Hematopoietic multipotent progenitor cell treated with erythropoietin and hydrocortisone succinate and interleukin-3 and kit ligand, for 8 days (in vitro differentiated cells): ENCODE measurements around the gene MROH2A.
"Not testable (repeated sequence)": the region's sequence is repeated elsewhere in the genome, so short reads cannot be mapped to it uniquely, and the experiment has no call there.

Experiments used
- DNase-seq: peaks from one replicate; pipeline ENCODE4 v3.0.0-alpha.2; 2015

MROH2A gene, protein sequence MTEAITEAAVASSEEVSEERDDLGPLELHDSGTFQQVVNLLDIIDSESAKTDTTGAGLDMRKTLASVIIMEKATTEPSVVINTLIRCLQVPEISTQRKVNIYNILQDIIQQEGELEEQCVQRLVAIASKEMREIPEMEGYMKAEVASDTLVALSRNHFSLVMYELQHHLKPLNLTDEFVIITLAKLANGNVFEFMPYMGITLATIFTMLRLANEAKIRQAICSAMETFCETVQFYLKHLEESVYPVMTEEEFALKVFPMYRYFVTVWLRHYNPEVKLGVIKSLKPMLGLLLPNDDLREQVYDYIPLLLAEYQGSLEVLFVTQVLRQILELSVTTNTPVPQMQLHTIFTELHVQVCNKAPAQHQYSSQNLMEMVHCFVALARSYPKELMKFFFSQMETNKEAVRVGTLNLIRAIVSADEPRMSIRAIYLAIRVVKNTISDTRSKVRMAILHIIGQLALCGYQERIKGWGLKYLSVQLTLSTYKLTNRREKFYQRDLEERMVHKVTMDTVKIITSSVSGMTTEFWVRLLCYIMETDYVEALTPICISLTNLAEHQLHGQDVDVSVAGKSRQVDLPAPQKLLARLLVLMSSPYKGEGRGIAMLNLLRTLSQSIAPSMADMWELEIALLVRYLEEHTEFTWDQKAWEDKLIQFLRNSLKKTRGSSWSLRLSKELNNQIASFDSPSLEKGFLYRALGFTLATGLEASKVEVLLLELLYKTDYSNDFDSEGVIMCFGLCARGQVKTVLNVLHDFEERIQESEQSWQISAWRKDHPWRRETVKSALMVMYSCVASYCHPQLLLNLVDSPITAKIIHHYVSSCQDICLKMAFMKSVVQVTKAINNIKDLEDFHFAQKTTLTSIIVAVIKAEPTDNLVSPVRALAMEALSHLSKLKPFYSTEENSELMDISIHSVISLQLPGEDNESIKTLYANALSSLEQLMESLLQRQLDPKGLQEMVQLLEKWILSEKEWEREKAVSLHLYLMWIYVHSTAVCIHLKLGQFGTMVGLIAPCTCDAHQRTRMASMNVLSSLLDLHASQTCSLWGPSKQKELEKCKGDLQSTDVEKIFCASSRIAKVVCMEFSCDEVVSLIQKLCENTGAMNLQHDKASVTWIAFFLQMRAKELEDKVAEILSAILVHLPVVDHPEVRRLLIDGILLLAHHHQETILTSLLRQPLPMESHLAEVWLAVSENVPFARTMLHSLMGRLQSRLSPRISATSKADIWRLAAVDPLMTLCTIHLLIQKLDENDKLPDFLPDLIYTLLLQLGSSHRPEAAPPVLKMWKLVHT (N-terminal part only)

DNA sequence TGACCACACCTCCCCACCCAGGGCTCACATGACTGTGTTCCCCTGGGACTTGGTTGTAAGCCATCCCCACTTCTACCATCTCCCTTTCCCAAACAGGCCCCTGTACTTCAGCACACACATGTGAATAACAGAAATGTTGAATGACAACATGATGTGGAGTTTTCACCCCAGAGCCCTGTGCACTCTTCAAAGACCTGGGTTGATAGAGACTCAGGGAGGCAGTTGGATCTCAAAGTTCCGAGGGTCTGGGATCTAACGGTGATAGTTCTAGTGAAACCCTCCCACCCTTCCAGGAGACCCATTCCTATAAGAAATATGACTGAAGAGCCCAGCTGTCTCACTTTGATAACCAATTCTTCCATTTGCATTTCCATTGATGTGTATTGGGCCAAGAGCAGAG, at the start of gene MROH2A:
Gene MROH2A, plus strand, starts transcription at position 301 of the 400 bp plus-strand sequence. CDS start 1,029 bp downstream, outside the sequence.
- DNase-seq = no peak

DNA sequence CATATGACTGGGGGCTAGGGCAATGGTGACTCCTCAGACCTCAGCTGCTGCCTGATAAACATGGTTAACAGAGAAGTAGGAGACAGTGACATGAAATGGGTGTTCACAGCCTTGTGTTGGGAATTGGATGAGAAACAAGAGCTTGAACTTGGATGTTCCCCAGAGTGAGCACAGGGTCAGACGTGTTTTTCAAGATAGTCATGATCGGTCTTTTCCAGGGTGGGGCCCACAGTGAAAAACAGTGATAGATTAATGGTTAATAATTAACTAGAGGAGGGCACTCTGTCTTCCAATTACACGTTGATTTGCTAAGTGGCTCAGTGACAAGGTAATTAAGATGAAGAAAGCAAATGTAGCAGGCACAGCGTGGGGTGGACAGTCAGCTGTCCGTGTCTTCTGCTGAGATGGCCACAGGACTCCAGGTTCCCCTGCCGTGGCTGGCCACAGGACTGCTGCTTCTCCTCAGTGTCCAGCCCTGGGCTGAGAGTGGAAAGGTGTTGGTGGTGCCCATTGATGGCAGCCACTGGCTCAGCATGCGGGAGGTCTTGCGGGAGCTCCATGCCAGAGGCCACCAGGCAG, 49.3 kb upstream of the MROH2A start, which contains the start of gene UGT1A3:
Gene UGT1A3, plus strand, starts transcription at position 320 of the 579 bp plus-strand sequence. Its CDS starts 85 bp downstream, at position 405.
- DNase-seq = no peak

DNA sequence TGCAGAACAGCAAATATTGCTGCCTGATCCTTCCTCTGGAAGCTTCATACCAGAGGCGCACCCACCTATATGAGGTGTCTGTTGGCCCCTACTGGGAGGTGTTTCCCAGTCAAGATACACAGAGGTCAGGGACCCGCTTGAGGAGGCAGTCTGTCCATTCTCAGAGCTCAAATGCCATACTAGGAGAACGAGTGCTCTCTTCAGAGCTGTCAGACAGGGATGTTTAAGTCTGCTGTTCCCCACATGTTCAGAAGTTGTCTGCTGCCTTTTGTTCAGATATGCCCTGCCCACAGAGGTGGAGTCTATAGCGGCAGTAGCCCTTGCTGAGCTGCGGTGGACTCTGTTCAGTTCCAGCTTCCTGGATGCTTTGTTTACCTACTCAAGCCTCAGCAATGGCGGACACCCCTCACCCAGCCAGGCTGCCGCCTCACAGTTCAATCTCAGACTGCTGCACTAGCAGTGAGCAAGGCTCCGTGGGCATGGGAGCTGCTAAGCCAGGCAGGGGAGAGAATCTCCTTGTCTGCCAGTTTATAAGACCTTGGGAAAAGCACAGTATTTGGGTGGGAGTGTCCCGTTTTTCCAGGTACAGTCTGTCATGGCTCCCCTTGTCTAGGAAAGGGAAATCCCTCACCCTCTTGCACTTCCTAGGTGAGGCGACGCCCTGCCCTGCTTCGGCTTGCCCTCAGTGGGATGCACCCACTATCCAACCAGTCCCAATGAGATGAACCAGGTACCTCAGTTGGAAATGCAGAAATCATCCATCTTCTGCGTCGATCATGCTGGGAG, 41.1 kb upstream of the MROH2A start:
- DNase-seq = not testable (repeated sequence)

DNA sequence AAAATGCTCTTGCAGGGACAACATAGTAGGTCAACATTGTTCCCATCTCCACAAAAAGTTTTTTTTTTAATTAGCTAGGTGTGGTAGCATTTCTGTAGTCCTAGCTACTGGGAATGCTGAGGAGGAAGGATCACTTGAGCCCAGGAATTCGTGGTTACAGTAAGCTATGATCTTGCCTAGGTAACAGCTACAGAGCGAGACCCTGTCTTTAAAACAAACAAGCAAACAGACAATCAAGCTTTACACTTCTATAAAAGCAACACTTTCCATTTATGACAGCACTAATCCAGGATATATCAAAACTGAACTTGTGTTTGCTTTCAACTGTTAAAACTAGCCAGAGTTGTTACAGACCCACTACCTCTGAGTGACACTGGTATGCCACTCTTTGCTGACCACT, 37.3 kb upstream of the MROH2A start:
- DNase-seq = no peak

DNA sequence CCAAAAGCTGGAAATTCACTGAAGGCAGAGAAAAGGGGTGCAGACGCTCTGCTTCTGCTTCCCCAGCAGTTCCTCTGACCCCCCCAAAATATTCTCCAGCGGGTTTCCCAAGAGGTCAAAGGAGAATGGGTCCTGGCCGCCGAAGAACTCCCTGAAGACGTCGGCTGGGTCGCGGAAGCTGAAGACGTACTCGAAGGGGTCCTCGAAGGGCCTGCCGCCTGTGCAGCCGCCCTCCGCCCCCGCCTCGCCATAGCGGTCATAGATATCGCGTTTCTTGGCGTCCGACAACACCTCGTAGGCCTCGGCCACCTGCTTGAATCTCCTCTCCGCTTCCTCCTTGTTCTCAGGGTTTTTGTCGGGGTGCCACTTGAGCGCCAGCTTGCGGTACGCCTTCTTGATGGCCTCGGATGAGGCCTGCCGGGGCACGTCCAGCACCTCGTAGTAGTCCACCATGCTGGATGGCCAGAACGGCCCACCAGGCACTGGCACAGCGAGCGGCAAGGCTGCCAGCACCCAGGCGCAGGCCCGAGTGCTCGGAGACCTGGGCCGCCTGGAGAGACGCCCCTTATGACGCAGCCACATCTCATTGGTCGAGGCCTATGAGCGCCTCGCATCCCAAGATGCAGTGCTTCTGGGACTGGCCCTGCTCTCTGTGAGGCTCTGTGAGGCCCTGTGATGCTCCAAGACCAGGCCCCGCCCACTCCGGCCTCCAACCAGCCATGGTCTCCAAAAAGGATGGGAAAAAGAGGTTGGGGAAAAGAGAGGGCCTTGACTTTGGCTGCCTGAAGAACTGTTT, 34.5 kb upstream of the MROH2A start:
- no peak for DNase-seq

DNA sequence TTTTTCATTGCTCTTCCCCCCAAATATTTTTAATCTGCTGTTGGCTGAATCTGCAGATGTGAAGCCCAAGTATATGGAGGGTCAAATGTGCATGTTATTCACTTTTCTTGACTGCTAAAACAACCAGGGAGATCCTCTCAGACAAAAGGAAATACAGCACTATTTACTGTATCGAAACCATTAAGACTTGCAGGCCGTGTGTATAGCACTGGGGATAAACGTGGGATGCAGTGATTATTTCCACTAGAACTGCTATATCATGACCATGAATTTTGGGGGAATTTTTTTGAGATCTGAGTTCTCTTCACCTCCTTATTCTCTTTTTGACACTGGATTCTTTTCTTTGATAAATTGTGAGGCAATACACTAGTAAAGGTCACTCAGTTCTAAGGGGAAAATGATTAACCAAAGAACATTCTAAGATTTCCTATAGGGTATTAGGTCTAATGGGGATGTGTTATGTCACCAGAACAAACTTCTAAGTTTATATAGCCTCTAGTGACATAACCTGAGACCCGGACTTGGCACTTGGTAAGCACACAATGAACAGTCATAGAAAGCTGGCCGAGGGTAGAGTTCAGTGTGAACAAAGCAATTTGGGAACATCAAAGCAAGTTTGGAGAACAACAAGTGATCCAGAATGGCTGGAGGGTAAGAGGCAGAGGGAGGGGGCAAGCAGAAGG, 32.9 kb upstream of the MROH2A start:
- DNase-seq = no peak

DNA sequence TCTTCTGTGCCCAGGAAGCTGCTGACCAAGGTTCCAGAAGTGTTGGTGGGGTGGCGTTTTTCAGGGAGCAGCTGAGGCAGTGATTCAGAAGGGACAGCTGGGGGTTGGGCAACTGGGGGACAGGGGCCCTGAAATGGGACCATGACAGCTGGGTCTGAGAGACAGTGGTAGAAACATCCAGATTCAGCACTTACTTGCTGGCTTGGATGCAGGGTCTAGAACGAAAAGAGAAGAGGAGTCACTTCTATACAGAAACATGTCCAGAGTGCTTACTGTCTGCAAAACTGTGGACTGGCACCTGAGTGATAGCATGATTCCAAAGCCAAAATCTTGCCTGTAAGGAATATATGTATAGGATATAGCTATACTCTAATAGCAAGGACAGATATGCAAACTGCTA, 32.3 kb upstream of the MROH2A start:
- not testable (repeated sequence) for DNase-seq

DNA sequence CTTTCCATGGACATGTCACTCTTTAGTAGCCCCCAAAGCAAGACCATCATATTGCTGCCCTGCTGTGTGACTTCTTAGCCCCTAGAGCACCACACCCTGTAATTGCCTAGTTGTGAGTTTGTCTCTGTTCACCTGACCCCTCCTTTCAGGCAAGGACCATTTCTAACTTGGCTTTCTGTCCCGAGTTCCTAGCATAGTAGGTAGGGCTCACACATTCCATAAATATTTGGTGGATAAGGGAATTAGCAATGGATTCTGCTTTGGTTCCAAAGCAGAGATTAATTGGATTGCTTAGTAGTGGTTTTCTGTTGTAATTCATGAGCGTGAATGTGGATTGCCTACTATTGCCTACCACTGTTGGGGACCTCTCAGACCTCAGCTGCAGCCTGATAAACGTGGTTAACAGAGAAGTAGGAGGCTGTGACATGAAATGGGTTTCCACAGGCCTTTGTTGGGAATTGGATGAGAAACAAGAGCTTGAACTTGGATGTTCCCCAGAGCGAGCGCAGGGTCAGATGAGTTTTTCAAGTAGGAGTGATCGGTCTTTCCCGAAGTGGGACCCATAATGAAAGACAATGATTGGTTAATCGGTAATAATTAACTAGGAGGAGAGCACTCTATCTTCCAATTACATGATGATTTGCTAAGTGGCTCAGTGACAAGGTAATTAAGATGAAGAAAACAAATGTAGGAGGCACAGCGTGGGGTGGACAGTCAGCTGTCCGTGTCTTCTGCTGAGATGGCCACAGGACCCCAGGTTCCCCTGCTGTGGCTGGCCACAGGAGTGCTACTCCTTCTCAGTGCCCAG, 31.5 kb upstream of the MROH2A start:
- DNase-seq = no peak

DNA sequence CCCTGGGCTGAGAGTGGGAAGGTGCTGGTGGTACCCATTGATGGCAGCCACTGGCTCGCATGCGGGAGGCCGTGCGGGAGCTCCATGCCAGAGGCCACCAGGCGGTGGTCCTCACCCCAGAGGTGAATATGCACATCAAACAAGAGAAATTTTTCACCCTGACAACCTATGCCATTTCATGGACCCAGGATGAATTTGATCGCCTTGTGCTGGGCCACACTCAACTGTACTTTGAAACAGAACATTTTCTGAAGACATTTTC, 30.9 kb upstream of the MROH2A start:
- no peak for DNase-seq

DNA sequence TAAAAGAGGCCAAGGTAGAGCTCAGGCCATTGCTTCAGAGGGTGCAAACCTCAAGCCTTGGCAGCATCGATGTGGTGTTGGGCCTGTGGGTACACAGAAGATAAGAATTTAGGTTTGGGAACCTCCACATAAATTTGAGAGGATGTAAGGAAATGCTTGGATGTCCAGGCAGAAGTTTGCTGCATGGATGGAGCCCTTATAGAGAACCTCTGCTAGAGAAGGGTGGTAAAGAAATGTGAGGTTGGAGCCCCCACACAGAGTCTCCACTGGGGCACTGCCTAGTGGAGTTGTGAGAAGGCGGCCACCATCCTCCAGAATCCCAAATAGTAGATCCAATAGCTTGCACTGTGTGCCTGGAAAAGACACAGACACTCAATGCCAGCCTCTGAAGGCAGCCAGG, 27.4 kb upstream of the MROH2A start:
- DNase-seq = not testable (repeated sequence)

DNA sequence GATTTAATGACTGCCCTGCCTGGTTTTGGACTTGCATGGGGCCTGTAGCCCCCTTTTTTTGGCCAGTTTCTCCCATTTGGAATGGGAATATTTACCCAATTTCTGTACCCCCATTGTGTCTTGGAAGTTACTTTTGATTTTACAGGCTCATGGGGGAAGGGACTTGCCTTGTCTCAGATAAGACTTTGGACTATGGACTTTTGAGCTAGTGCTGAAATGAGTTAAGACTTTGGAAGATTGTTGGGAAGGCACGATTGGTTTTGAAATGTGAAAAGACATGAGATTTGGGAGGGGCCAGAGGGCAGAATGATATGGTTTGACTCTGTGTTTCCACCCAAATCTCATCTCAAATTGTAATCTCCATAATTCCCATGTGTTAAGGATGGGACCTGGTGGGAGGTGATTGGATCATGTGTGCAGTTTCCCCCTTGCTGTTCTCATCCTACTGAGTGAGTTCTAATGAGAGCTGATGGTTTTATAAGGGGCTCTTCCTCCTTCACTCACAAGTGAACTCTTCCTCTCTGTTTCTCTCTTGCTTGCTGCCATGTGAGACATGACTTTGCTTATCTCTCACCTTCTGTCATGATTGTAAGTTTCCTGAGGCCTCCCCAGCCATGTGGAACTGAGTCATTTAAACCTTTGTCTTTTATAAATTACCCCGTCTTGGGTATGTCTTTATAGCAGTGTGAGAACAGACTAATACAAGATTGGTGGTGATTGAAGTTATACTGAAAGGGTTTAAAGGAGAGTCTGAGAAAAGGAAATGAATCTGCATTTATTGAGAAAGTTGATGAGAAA, 26.7 kb upstream of the MROH2A start:
- not testable (repeated sequence) for DNase-seq

DNA sequence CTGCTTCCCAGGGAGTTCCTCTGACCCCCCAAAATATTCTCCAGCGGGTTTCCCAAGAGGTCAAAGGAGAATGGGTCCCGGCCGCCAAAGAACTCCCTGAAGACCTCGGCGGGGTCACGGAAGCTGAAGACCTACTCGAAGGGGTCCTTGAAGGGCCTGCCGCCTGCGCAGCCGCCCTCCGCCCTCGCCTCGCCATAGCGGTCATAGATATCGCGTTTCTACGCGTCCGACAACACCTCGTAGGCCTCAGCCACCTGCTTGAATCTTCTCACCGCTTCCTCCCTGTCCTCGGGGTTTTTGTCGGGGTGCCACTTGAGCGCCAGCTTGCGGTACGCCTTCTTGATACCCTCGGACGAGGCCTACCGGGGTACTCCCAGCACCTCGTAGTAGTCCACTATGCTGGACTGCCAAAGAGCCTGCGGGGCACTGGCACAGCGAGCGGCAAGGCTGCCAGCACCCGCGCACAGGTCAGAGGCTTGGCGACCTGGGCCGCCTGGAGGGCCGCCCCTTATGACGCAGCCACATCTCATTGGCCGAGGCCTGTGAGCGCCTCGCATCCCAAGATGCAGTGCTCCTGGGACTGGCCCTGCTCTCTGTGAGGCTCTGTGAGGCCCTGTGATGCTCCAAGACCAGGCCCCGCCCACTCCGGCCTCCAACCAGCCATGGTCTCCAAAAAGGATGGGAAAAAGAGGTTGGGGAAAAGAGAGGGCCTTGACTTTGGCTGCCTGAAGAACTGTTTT, 23.1 kb upstream of the MROH2A start:
- no peak for DNase-seq

DNA sequence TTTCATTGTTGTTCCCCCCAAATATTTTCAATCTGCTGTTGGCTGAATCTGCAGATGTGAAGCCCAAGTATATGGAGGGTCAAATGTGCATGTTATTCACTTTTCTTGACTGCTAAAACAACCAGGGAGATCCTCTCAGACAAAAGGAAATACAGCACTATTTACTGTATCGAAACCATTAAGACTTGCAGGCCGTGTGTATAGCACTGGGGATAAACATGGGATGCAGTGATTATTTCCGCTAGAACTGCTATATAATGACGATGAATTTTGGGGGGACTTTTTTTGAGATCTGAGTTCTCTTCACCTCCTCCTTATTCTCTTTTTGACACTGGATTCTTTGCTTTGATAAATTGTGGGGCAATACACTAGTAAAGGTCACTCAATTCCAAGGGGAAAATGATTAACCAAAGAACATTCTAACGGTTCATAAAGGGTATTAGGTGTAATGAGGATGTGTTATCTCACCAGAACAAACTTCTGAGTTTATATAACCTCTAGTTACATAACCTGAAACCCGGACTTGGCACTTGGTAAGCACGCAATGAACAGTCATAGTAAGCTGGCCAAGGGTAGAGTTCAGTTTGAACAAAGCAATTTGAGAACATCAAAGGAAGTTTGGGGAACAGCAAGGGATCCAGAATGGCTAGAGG, 21.6 kb upstream of the MROH2A start:
- no peak for DNase-seq

DNA sequence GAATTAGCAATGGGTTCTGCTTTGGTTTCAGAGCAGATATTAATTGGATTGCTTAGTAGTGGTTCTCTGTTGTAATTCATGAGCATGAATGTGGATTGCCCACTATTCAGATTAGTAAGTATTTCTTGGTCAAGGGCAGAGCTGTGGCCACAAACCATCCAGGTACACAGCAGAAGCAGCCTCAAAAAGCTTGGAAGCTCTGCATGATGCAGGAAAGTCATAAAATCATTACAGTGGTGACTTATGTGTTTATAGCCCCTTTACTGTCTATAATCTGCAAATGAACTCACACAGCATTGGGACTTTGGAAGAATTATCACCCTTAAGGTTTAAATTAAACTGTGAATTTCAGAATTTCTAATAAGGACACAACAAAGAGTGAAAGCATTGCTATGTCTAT, 20.0 kb upstream of the MROH2A start:
- DNase-seq = no peak

DNA sequence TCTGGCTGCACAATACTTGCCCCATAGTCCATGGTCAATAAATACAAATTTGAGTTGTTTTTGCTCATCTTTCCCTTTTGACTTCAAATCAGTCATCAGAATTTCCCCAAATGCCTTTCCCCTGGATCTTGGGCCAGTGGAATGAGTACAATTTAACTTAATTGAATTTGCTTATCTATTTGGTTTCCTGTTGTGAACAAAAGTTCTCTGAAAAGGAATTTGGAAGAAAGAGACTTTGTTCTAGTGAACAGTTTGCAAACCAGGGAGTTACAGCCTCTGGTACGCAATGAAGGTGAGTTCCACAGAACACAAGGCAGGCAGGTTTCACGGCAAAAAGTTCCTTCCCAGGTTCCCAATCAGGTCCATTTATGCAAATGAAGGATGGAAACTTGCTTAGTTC, 19.3 kb upstream of the MROH2A start:
- DNase-seq = no peak

DNA sequence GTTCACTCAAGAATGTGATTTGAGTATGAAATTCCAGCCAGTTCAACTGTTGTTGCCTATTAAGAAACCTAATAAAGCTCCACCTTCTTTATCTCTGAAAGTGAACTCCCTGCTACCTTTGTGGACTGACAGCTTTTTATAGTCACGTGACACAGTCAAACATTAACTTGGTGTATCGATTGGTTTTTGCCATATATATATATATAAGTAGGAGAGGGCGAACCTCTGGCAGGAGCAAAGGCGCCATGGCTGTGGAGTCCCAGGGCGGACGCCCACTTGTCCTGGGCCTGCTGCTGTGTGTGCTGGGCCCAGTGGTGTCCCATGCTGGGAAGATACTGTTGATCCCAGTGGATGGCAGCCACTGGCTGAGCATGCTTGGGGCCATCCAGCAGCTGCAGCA, 18.1 kb upstream of the MROH2A start, which contains the start of gene UGT1A1:
Gene UGT1A1, plus strand, starts transcription at position 228 of the 400 bp plus-strand sequence. Its CDS starts 18 bp downstream, at position 246.
- DNase-seq = no peak

DNA sequence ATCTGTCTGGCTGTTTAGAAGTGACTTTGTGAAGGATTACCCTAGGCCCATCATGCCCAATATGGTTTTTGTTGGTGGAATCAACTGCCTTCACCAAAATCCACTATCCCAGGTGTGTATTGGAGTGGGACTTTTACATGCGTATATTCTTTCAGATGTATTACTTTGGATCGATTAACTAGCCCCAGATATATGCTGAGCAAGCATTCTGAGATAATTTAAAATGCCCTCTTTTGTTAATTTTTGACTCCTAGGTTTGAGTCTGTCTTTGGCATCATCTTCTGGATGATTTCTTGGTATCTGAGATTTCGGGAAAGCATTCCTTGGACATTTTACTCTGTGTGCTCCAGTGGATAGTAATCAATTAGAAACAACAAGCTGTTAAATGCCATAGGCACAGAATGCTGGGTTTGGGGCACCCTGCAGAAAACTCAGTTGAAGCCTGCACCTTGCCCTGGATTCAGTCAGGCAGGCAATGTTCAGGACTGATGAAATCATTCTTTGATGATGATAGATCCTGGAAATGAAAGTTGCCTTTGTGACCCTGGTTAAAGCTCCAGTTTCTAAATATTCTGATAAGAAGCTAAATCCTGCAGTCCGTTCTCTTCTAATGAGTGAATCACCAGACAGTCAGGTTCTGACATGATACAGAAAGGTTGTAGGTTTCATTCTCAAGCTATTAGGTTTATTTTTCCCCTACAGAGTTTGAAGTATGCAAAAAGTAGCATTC, 16.9 kb upstream of the MROH2A start:
- DNase-seq = no peak
